PFSK-1 (cell line): ENCODE measurements around the gene ARHGAP21.

Source experiments
- POLR2AphosphoS5 ChIP-seq: IDR thresholded peaks from 2 replicates; pipeline ENCODE4 v1.6.1; 2012; ENCODE audit warnings: low read depth, mild to moderate bottlenecking, control low read depth, low read length, moderate library complexity
- TAF1 ChIP-seq: IDR thresholded peaks from 2 replicates; pipeline ENCODE4 v1.6.1; 2012; ENCODE audit warnings: low read length, control low read depth, borderline replicate concordance; ENCODE audit not compliant: insufficient read depth

- no peak for TF ChIP-seq POLR2AphosphoS5
- TF ChIP-seq TAF1: no peak
Observed at GRCh38 chr10:24690961-24691512, 32.6 kb downstream of the ARHGAP21 start.
